ENCODE measurements around the gene LRFN3. TPM values are rescaled to one million over a fixed set of nuclear protein-coding genes. Genes with fewer than 3 reads are reported as not detected.
A peak's percentile ranks its signal among the peaks of the same experiment; 100 is the strongest.
"Not testable (repeated sequence)": the region's sequence is repeated elsewhere in the genome, so short reads cannot be mapped to it uniquely, and the experiment has no call there.

LRFN3 gene
- total and polyA plus RNA-seq, 4 donors = 5.5 to 47.8 (median 25.8) TPM

- Histone ChIP-seq H3K9me3 (ENCODE audit: control insufficient read depth, insufficient read depth, low read length) (no peaks in the 10 kb centered on the region), H3K27ac (ENCODE audit: low read depth, low read length) (no peak overlapping the region), H3K36me3 (ENCODE audit: control insufficient read depth, insufficient read depth, low read length) (no peaks in the 10 kb centered on the region), H3K27me3 (ENCODE audit: control insufficient read depth, insufficient read depth, low read length) (peaks cover 21% of the 10 kb centered on the region), H3K4me3 (ENCODE audit: low read depth, low read length) (no peak overlapping the region), H3K4me1 (ENCODE audit: control insufficient read depth, insufficient read depth, low read length) (peaks cover 10% of the 10 kb centered on the region)
- WGBS (ENCODE audit: insufficient coverage) = 6% methylated on average over 7 of the region's 9 CpGs
- peak in 3 of 6 donors; percentile 15 to 67 (median 17) for DNase-seq (ENCODE audit: low read depth in 4 of 6, low spot score in 6 of 6)
These were observed 27.3 kb downstream of the LRFN3 start for GRCh38 chr19:35963514-35963913.

GRCh38 chr19:35966771-35967170, 30.6 kb downstream of the LRFN3 start:
- Histone ChIP-seq H3K27ac (ENCODE audit: low read depth, low read length) (no peak overlapping the region), H3K36me3 (ENCODE audit: control insufficient read depth, insufficient read depth, low read length) (no peaks in the 10 kb centered on the region), H3K27me3 (ENCODE audit: control insufficient read depth, insufficient read depth, low read length) (no peaks in the 10 kb centered on the region), H3K4me1 (ENCODE audit: control insufficient read depth, insufficient read depth, low read length) (no peaks in the 10 kb centered on the region), H3K4me3 (ENCODE audit: low read depth, low read length) (no peak overlapping the region), H3K9me3 (ENCODE audit: control insufficient read depth, insufficient read depth, low read length) (no peaks in the 10 kb centered on the region)
- 85% methylated on average over 3 of the region's 3 CpGs for WGBS (ENCODE audit: insufficient coverage)
- no peak for DNase-seq (ENCODE audit: low read depth in 4 of 6, low spot score in 6 of 6)

- Histone ChIP-seq H3K36me3 (ENCODE audit: control insufficient read depth, insufficient read depth, low read length) (no peaks in the 10 kb centered on the region), H3K27me3 (ENCODE audit: control insufficient read depth, insufficient read depth, low read length) (peaks cover 2% of the 10 kb centered on the region), H3K4me3 (ENCODE audit: low read depth, low read length) (no peak overlapping the region), H3K27ac (ENCODE audit: low read depth, low read length) (no peak overlapping the region), H3K4me1 (ENCODE audit: control insufficient read depth, insufficient read depth, low read length) (no peaks in the 10 kb centered on the region), H3K9me3 (ENCODE audit: control insufficient read depth, insufficient read depth, low read length) (no peaks in the 10 kb centered on the region)
- 35% methylated on average over 8 of the region's 8 CpGs for WGBS (ENCODE audit: insufficient coverage)
- DNase-seq (ENCODE audit: low read depth in 4 of 6, low spot score in 6 of 6) = no peak
These were observed 37.3 kb downstream of the LRFN3 start for GRCh38 chr19:35973487-35973886.

GRCh38 chr19:35975608-35976214, 39.5 kb downstream of the LRFN3 start:
- H3K4me1 ChIP-seq (ENCODE audit: control insufficient read depth, insufficient read depth, low read length) = no peaks in the 10 kb centered on the region
- no peaks in the 10 kb centered on the region for H3K36me3 ChIP-seq (ENCODE audit: control insufficient read depth, insufficient read depth, low read length)
- WGBS (ENCODE audit: insufficient coverage) = 21% methylated on average over 1 of the region's 5 CpGs
- H3K4me3 ChIP-seq (ENCODE audit: low read depth, low read length) = no peak overlapping the region
- H3K27ac ChIP-seq (ENCODE audit: low read depth, low read length) = no peak overlapping the region
- DNase-seq (ENCODE audit: low read depth in 4 of 6, low spot score in 6 of 6) = peak in 1 of 6 donors; percentile 26
- H3K27me3 ChIP-seq (ENCODE audit: control insufficient read depth, insufficient read depth, low read length) = peaks cover 2% of the 10 kb centered on the region
- no peaks in the 10 kb centered on the region for H3K9me3 ChIP-seq (ENCODE audit: control insufficient read depth, insufficient read depth, low read length)

- WGBS (ENCODE audit: insufficient coverage) = 45% methylated on average over 11 of the region's 14 CpGs
- Histone ChIP-seq H3K27me3 (ENCODE audit: control insufficient read depth, insufficient read depth, low read length) (peaks cover 2% of the 10 kb centered on the region), H3K27ac (ENCODE audit: low read depth, low read length) (no peak overlapping the region), H3K4me1 (ENCODE audit: control insufficient read depth, insufficient read depth, low read length) (no peaks in the 10 kb centered on the region), H3K4me3 (ENCODE audit: low read depth, low read length) (no peak overlapping the region), H3K36me3 (ENCODE audit: control insufficient read depth, insufficient read depth, low read length) (no peaks in the 10 kb centered on the region), H3K9me3 (ENCODE audit: control insufficient read depth, insufficient read depth, low read length) (no peaks in the 10 kb centered on the region)
- DNase-seq (ENCODE audit: low read depth in 4 of 6, low spot score in 6 of 6) = no peak
These were observed 41.5 kb downstream of the LRFN3 start for GRCh38 chr19:35977446-35978222.

- Histone ChIP-seq H3K4me3 (ENCODE audit: low read depth, low read length) (no peak overlapping the region), H3K27ac (ENCODE audit: low read depth, low read length) (no peak overlapping the region), H3K4me1 (ENCODE audit: control insufficient read depth, insufficient read depth, low read length) (no peaks in the 10 kb centered on the region), H3K36me3 (ENCODE audit: control insufficient read depth, insufficient read depth, low read length) (no peaks in the 10 kb centered on the region), H3K9me3 (ENCODE audit: control insufficient read depth, insufficient read depth, low read length) (no peaks in the 10 kb centered on the region), H3K27me3 (ENCODE audit: control insufficient read depth, insufficient read depth, low read length) (peaks cover 2% of the 10 kb centered on the region)
- 40% methylated on average over 5 of the region's 5 CpGs for WGBS (ENCODE audit: insufficient coverage)
- DNase-seq (ENCODE audit: low read depth in 4 of 6, low spot score in 6 of 6) = no peak
These were observed 42.1 kb downstream of the LRFN3 start for GRCh38 chr19:35978271-35978670.

GRCh38 chr19:35978832-35979365, 42.7 kb downstream of the LRFN3 start:
- H3K4me3 ChIP-seq (ENCODE audit: low read depth, low read length) = no peak overlapping the region
- no peaks in the 10 kb centered on the region for H3K36me3 ChIP-seq (ENCODE audit: control insufficient read depth, insufficient read depth, low read length)
- no peak overlapping the region for H3K27ac ChIP-seq (ENCODE audit: low read depth, low read length)
- H3K27me3 ChIP-seq (ENCODE audit: control insufficient read depth, insufficient read depth, low read length) = peaks cover 2% of the 10 kb centered on the region
- no peaks in the 10 kb centered on the region for H3K4me1 ChIP-seq (ENCODE audit: control insufficient read depth, insufficient read depth, low read length)
- WGBS (ENCODE audit: insufficient coverage) = 63% methylated on average over 20 of the region's 20 CpGs
- no peak for DNase-seq (ENCODE audit: low read depth in 4 of 6, low spot score in 6 of 6)
- H3K9me3 ChIP-seq (ENCODE audit: control insufficient read depth, insufficient read depth, low read length) = no peaks in the 10 kb centered on the region

- H3K27me3 ChIP-seq (ENCODE audit: control insufficient read depth, insufficient read depth, low read length); H3K4me1 ChIP-seq (ENCODE audit: control insufficient read depth, insufficient read depth, low read length); H3K9me3 ChIP-seq (ENCODE audit: control insufficient read depth, insufficient read depth, low read length); H3K36me3 ChIP-seq (ENCODE audit: control insufficient read depth, insufficient read depth, low read length); H3K4me3 ChIP-seq (ENCODE audit: low read depth, low read length); H3K27ac ChIP-seq (ENCODE audit: low read depth, low read length); DNase-seq (ENCODE audit: low read depth in 4 of 6, low spot score in 6 of 6): not testable (repeated sequence)
- no CpG with 5 or more reads among the region's 4 CpGs for WGBS (ENCODE audit: insufficient coverage)
These were observed 44.8 kb downstream of the LRFN3 start for GRCh38 chr19:35980997-35981396.

GRCh38 chr19:35983177-35983576, 47.0 kb downstream of the LRFN3 start:
- H3K27me3 ChIP-seq (ENCODE audit: control insufficient read depth, insufficient read depth, low read length) = peaks cover 14% of the 10 kb centered on the region
- 78% methylated on average over 5 of the region's 8 CpGs for WGBS (ENCODE audit: insufficient coverage)

GRCh38 chr19:35986111-35986510, 49.9 kb downstream of the LRFN3 start:
- Histone ChIP-seq H3K4me3 (ENCODE audit: low read depth, low read length) (no peak overlapping the region), H3K4me1 (ENCODE audit: control insufficient read depth, insufficient read depth, low read length) (peaks cover 15% of the 10 kb centered on the region), H3K27ac (ENCODE audit: low read depth, low read length) (no peak overlapping the region), H3K27me3 (ENCODE audit: control insufficient read depth, insufficient read depth, low read length) (peaks cover 14% of the 10 kb centered on the region), H3K36me3 (ENCODE audit: control insufficient read depth, insufficient read depth, low read length) (no peaks in the 10 kb centered on the region), H3K9me3 (ENCODE audit: control insufficient read depth, insufficient read depth, low read length) (no peaks in the 10 kb centered on the region)
- WGBS (ENCODE audit: insufficient coverage) = 86% methylated on average over 5 of the region's 5 CpGs
- no peak for DNase-seq (ENCODE audit: low read depth in 4 of 6, low spot score in 6 of 6)

More at GRCh38 chr19:35983177-35983576, 47.0 kb downstream of the LRFN3 start:
- peaks cover 15% of the 10 kb centered on the region for H3K4me1 ChIP-seq (ENCODE audit: control insufficient read depth, insufficient read depth, low read length)
- no peak overlapping the region for H3K27ac ChIP-seq (ENCODE audit: low read depth, low read length)
- no peaks in the 10 kb centered on the region for H3K9me3 ChIP-seq (ENCODE audit: control insufficient read depth, insufficient read depth, low read length)
- DNase-seq (ENCODE audit: low read depth in 4 of 6, low spot score in 6 of 6) = no peak
- H3K4me3 ChIP-seq (ENCODE audit: low read depth, low read length) = no peak overlapping the region
- H3K36me3 ChIP-seq (ENCODE audit: control insufficient read depth, insufficient read depth, low read length) = no peaks in the 10 kb centered on the region

Measured in spinal cord (tissue), 10 donors.